PC-9 (cell line): ENCODE data around the gene CPNE4. TPM values are rescaled to one million over a fixed set of nuclear protein-coding genes. Genes with fewer than 3 reads are reported as not detected.

Experiments used
- BruUV-seq: library from RNA; stranded (reverse); fragments of 400-500 nt; replicated peaks from 2 replicates; lab custom pipeline; 2021; lab: Mats Ljungman, UMichigan
- CTCF ChIA-PET: fragments of 300-600 bp; sonication (Branson Sonifier 250); formaldehyde crosslinking; loops from one replicate; lab custom pipeline; 2022; ENCODE audit warnings: antibody characterized with exemption; lab: Charles Lee
- POLR2A ChIA-PET: fragments of 300-600 bp; sonication (Branson Sonifier 250); formaldehyde crosslinking; loops from one replicate; lab custom pipeline; 2022; ENCODE audit warnings: antibody characterized with exemption; ENCODE audit not compliant: unreplicated experiment; lab: Charles Lee
- DNase-seq, 2 experiments: peaks; one replicate each; pipeline versions ENCODE4 v3.0.0 to v3.0.0-alpha.2; 2015 to 2022; ENCODE audit warnings: mixed read lengths in 1 of 2
- H2AFZ ChIP-seq: fragments of 200-600 bp; sonication (generic); 2 replicates; pipeline ENCODE4 v1.8.1; 2017; ENCODE audit warnings: antibody characterized with exemption
- H3F3A ChIP-seq: fragments of 200-600 bp; sonication (generic); 2 replicates; pipeline ENCODE4 v1.8.1; 2017; ENCODE audit warnings: antibody characterized with exemption, mild to moderate bottlenecking, low read depth; ENCODE audit not compliant: insufficient read depth
- H3K27ac ChIP-seq: fragments of 200-600 bp; sonication (generic); 2 replicates; pipeline ENCODE4 v1.6.1; 2016; ENCODE audit warnings: mixed run types
- H3K27me3 ChIP-seq: fragments of 200-600 bp; sonication (generic); 2 replicates; pipeline ENCODE4 v1.6.1; 2016; ENCODE audit warnings: low read depth, mixed run types; ENCODE audit not compliant: insufficient read depth
- H3K36me3 ChIP-seq: fragments of 200-600 bp; sonication (generic); 2 replicates; pipeline ENCODE4 v1.6.1; 2016; ENCODE audit warnings: low read depth, mixed run types
- H3K4me1 ChIP-seq: fragments of 200-600 bp; sonication (generic); replicated peaks from 2 replicates; pipeline ENCODE4 v1.6.1; 2016; ENCODE audit warnings: mixed run types; ENCODE audit not compliant: insufficient read depth
- H3K4me2 ChIP-seq: fragments of 200-600 bp; sonication (generic); 2 replicates; pipeline ENCODE4 v1.6.1; 2017; ENCODE audit warnings: mixed run types
- H3K4me3 ChIP-seq: fragments of 200-600 bp; sonication (generic); 2 replicates; pipeline ENCODE4 v1.6.1; 2016; ENCODE audit warnings: mixed run types
- H3K79me2 ChIP-seq: fragments of 200-600 bp; sonication (generic); 2 replicates; pipeline ENCODE4 v1.6.1; 2017; ENCODE audit warnings: low read depth, mixed run types
- H3K9me2 ChIP-seq: fragments of 200-600 bp; sonication (generic); 2 replicates; pipeline ENCODE4 v1.8.1; 2017; ENCODE audit warnings: mild to moderate bottlenecking; ENCODE audit not compliant: insufficient read depth
- H3K9me3 ChIP-seq: fragments of 200-600 bp; sonication (generic); 2 replicates; pipeline ENCODE4 v1.8.1; 2016; ENCODE audit warnings: low read depth; ENCODE audit not compliant: insufficient read depth
- H4K20me1 ChIP-seq: fragments of 200-600 bp; sonication (generic); 2 replicates; pipeline ENCODE4 v1.8.1; 2017; ENCODE audit not compliant: insufficient read depth
- EZH2 ChIP-seq: fragments of 200-600 bp; sonication (generic); IDR thresholded peaks from 2 replicates; pipeline ENCODE4 v1.8.0; 2017; ENCODE audit warnings: antibody characterized with exemption, low read depth
- intact Hi-C: fragments of 100-400 bp; cut with micrococcal nuclease; formaldehyde crosslinking; loops from one replicate; pipeline ENCODE4 v1.10.0; 2022; ENCODE audit not compliant: unreplicated experiment
- total RNA-seq: library from RNA; stranded (reverse); gene quantifications from 2 replicates; pipeline ENCODE4 v1.2.3, GENCODE V29; 2021
- TF ChIP-seq, protein P1 (sequence below): fragments of 200-600 bp; sonication (generic); conservative IDR thresholded peaks from 2 replicates; pipeline ENCODE4 v1.6.1; 2017; ENCODE audit warnings: mixed run types, antibody characterized with exemption, mild to moderate bottlenecking, moderate library complexity

The CPNE4 gene
- total RNA-seq, 1 experiment from 2014 or later, result 0.22 TPM

DNA sequence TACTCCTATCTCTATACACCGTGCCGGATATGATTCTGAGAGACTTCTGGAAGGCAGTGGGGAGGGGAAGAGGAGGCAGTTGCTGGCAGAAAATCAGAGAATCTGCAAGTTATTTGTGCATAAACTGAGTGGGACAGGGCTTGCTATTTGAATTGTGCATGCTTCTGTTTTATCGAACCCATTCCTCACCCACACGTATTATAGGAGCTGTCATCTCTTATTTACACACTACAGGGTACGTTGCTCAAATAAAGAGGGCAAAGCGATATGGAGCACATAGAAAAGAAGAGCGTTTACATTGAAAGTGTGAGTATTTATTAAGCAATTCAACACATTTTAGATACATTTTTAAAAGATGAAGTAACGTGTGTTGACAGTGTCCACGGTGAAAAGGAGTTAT is 191.6 kb downstream of the CPNE4 start:
- Histone ChIP-seq H3K79me2 (no peaks in the 10 kb centered on the region), H3K27me3 (no peaks in the 10 kb centered on the region), H4K20me1 (no peaks in the 10 kb centered on the region), H3K4me3 (no peak overlapping the region), H3K9me2 (no peaks in the 10 kb centered on the region), H3K9me3 (no peaks in the 10 kb centered on the region), H3K36me3 (no peaks in the 10 kb centered on the region), H3K27ac (no peak overlapping the region), H2AFZ (no peak overlapping the region), H3K4me2 (no peak overlapping the region), H3K4me1 (peaks cover 12% of the 10 kb centered on the region; the same call in 1 of the 2 replicates), H3F3A (no peaks in the 10 kb centered on the region; the same call in 1 of the 2 replicates)
- intact Hi-C loops, result no loop called here
- DNase-seq, result no peak
- BruUV-seq, result no TSS peak
- no peak for TF ChIP-seq EZH2
- TF ChIP-seq, protein P1, sequence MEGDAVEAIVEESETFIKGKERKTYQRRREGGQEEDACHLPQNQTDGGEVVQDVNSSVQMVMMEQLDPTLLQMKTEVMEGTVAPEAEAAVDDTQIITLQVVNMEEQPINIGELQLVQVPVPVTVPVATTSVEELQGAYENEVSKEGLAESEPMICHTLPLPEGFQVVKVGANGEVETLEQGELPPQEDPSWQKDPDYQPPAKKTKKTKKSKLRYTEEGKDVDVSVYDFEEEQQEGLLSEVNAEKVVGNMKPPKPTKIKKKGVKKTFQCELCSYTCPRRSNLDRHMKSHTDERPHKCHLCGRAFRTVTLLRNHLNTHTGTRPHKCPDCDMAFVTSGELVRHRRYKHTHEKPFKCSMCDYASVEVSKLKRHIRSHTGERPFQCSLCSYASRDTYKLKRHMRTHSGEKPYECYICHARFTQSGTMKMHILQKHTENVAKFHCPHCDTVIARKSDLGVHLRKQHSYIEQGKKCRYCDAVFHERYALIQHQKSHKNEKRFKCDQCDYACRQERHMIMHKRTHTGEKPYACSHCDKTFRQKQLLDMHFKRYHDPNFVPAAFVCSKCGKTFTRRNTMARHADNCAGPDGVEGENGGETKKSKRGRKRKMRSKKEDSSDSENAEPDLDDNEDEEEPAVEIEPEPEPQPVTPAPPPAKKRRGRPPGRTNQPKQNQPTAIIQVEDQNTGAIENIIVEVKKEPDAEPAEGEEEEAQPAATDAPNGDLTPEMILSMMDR, result no peak
- ChIA-PET POLR2A (no interaction called here), CTCF (interaction anchor here (0.6 kb wide), 1 partner anchor 57 kb away, joined by 3 read pairs; no protein-coding TSS in a partner anchor)

DNA sequence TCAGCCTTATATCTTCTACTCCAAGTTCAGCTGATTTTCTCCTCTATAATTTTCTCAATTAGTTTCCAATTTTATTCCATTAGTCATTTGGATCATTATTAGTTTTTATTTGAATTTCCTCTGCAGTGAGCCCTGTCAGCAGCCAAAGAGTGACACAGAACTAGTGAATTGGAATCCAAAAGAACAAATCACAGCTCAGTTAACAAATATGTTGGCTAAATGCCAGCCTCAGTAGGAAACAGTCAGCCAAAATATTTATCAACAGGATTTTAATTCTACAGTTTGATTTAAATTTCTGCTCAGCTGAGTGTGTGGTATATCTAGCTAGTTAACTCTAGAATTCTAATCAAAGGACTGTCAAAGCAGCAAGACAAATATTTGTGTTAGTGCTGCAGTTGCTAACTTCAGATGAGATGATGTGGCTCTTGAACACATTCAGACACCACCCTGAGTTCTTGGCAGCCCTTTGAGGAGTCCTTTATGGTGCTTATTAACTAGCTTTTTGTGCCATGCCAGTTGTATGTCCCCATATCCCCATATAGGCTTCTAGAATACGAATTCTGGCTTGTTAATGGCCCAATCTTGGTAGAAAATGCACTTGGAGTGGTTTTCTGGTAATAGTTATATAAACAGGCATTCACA is 194.5 kb downstream of the CPNE4 start:
- Histone ChIP-seq H3K9me2 (no peaks in the 10 kb centered on the region; the same call in 1 of the 2 replicates), H3K27ac (no peak overlapping the region), H3K4me1 (no peaks in the 10 kb centered on the region), H3K4me2 (no peak overlapping the region), H4K20me1 (no peaks in the 10 kb centered on the region), H3K9me3 (no peaks in the 10 kb centered on the region), H3F3A (no peaks in the 10 kb centered on the region; the same call in 1 of the 2 replicates), H3K4me3 (no peak overlapping the region), H3K79me2 (no peaks in the 10 kb centered on the region), H3K27me3 (no peaks in the 10 kb centered on the region), H2AFZ (no peak overlapping the region), H3K36me3 (no peaks in the 10 kb centered on the region)
- no peak for DNase-seq
- no peak for TF ChIP-seq EZH2
- TF ChIP-seq, protein P1, result no peak
- no TSS peak for BruUV-seq
- POLR2A ChIA-PET, result no interaction called here
- CTCF ChIA-PET, result no interaction called here
- intact Hi-C loops, result no loop called here

DNA sequence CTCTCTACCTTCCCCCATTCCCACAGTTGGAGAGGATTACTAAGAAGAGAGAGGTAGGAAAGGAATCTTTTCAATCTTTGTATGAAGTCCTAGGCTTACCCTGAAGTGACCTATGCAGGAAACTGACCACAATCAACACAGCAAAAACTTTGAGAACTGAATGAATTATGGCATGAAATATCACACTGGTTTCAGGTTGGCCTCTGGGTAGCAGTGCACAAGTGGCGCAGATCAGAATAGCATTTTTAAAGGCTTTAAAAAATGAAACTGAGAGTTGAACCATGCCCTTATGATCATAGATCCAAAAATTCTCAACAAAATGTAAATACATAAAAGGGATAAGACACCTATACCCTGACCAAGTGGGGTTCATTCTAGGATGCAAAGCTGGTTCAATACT is 198.9 kb downstream of the CPNE4 start:
- POLR2A ChIA-PET, result no interaction called here
- H2AFZ ChIP-seq, result no peak overlapping the region
- no peaks in the 10 kb centered on the region; the same call in 1 of the 2 replicates for H3K9me2 ChIP-seq
- H3K36me3 ChIP-seq, result no peaks in the 10 kb centered on the region
- TF ChIP-seq EZH2, result no peak
- no peaks in the 10 kb centered on the region; the same call in 1 of the 2 replicates for H3K9me3 ChIP-seq
- CTCF ChIA-PET, result no interaction called here
- H3K4me2 ChIP-seq, result no peak overlapping the region
- no peaks in the 10 kb centered on the region for H3K4me1 ChIP-seq
- no peaks in the 10 kb centered on the region for H3K79me2 ChIP-seq
- intact Hi-C loops, result no loop called here
- H3F3A ChIP-seq, result no peaks in the 10 kb centered on the region; the same call in 1 of the 2 replicates
- no TSS peak for BruUV-seq
- DNase-seq, result no peak
- H3K27me3 ChIP-seq, result no peaks in the 10 kb centered on the region
- no peaks in the 10 kb centered on the region for H4K20me1 ChIP-seq
- no peak overlapping the region for H3K4me3 ChIP-seq
- no peak overlapping the region for H3K27ac ChIP-seq
